Measurements from ENCODE around the gene NPAS3.

Gene NPAS3

DNA sequence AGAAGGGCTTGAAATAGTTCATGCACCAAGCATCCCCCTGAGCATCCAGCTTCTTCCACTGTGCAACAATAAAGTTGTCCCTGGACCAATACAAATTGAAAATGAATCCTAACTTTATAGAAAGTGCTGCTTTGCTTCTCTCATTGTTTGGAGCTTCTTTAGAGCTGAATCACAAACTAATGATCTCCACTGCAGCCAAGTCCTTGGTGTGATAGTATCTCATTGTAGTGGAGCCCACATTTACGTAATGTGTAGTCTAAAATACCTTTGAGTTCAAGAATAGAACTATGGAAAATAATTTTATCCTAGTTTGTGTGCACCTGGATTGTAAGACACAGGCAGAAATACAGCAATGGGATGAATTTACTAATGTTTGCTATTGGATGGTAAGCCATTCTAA lies 692.3 kb downstream of the NPAS3 start:
- TF ChIP-seq TAF1 (IDR thresholded peaks at IDR 0.05; ENCODE audit: borderline replicate concordance, insufficient read depth, low read length) (no peak), SIN3A (IDR thresholded peaks at IDR 0.05; ENCODE audit: borderline replicate concordance, insufficient read depth, low read length) (no peak), POLR2AphosphoS5 (IDR thresholded peaks at IDR 0.05; ENCODE audit: low read depth, low read length) (no peak), FOXP2 (optimal IDR thresholded peaks at IDR 0.05; ENCODE audit: borderline replicate concordance, extremely low read depth, extremely low read length, insufficient read depth) (no peak)
- TF ChIP-seq, protein P1, sequence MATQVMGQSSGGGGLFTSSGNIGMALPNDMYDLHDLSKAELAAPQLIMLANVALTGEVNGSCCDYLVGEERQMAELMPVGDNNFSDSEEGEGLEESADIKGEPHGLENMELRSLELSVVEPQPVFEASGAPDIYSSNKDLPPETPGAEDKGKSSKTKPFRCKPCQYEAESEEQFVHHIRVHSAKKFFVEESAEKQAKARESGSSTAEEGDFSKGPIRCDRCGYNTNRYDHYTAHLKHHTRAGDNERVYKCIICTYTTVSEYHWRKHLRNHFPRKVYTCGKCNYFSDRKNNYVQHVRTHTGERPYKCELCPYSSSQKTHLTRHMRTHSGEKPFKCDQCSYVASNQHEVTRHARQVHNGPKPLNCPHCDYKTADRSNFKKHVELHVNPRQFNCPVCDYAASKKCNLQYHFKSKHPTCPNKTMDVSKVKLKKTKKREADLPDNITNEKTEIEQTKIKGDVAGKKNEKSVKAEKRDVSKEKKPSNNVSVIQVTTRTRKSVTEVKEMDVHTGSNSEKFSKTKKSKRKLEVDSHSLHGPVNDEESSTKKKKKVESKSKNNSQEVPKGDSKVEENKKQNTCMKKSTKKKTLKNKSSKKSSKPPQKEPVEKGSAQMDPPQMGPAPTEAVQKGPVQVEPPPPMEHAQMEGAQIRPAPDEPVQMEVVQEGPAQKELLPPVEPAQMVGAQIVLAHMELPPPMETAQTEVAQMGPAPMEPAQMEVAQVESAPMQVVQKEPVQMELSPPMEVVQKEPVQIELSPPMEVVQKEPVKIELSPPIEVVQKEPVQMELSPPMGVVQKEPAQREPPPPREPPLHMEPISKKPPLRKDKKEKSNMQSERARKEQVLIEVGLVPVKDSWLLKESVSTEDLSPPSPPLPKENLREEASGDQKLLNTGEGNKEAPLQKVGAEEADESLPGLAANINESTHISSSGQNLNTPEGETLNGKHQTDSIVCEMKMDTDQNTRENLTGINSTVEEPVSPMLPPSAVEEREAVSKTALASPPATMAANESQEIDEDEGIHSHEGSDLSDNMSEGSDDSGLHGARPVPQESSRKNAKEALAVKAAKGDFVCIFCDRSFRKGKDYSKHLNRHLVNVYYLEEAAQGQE (IDR thresholded peaks at IDR 0.05; ENCODE audit: insufficient read depth in 1 of 2, low read depth in 2 of 2, low read length in 2 of 2) = no peak

DNA sequence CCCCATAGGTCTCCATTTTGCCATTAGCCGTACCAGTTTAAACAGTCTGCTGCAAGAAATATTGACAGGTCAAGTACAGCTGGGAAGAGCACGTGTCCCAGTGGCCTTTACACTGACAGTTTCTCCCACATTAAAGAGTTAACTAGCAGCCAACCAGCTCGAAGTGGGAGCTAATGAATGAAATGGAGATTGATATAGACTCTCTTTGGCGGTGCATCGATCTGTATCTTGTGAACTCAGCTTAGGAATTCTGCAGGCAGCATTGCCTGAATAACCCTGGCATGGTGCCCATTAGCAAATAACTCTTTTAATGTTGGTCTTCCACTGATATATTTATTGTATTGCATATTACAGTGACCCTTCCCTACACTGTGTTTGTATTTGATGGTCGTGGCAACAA lies 692.8 kb downstream of the NPAS3 start:
- TF ChIP-seq TAF1 (IDR thresholded peaks at IDR 0.05; ENCODE audit: borderline replicate concordance, insufficient read depth, low read length) (no peak), POLR2AphosphoS5 (IDR thresholded peaks at IDR 0.05; ENCODE audit: low read depth, low read length) (no peak), SIN3A (IDR thresholded peaks at IDR 0.05; ENCODE audit: borderline replicate concordance, insufficient read depth, low read length) (no peak), FOXP2 (optimal IDR thresholded peaks at IDR 0.05; ENCODE audit: borderline replicate concordance, extremely low read depth, extremely low read length, insufficient read depth) (no peak)
- TF ChIP-seq, protein P1 (IDR thresholded peaks at IDR 0.05; ENCODE audit: insufficient read depth in 1 of 2, low read depth in 2 of 2, low read length in 2 of 2) = no peak

DNA sequence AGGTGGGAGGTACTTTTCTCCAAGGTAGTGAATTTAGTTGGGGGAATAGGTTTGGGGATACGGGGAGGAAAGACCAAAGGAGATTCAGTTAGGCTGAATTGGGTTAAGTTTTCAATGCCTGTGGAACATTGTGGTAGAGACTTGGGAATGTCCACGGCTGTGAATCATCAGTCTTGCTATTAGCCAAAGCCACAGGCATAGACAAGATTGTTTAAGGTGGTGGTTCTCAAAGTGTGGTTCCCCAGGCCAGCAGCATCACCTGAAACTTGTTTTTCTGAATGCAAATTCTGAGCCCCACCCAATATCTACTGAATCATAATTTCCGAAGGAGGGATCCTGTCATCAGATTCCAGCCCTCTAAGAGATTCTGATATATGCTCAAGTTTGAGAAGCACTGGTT lies 696.0 kb downstream of the NPAS3 start:
- TF ChIP-seq, protein P1 (IDR thresholded peaks at IDR 0.05; ENCODE audit: insufficient read depth in 1 of 2, low read depth in 2 of 2, low read length in 2 of 2) = no peak
- TF ChIP-seq FOXP2 (optimal IDR thresholded peaks at IDR 0.05; ENCODE audit: borderline replicate concordance, extremely low read depth, extremely low read length, insufficient read depth) (no peak), POLR2AphosphoS5 (IDR thresholded peaks at IDR 0.05; ENCODE audit: low read depth, low read length) (no peak), SIN3A (IDR thresholded peaks at IDR 0.05; ENCODE audit: borderline replicate concordance, insufficient read depth, low read length) (no peak), TAF1 (IDR thresholded peaks at IDR 0.05; ENCODE audit: borderline replicate concordance, insufficient read depth, low read length) (no peak)

DNA sequence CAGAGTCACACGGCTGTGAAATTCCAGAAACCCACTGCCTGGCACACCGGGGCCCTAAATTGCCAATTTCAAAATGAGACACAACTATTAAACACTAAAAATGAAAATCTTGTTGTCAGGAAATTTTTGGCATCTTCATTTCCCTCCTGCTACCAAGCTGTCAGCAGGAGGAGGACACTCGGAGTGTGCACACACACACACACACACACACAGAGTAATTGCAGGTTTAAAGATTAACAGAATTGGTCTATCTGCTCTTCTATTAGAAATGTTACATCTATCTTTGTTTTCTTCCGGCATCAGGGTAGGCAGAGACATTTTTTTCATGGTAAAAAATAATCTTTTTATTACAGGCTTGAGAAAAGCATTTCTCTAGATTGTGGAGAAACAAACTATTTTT lies 698.0 kb downstream of the NPAS3 start:
- no peak for TF ChIP-seq POLR2AphosphoS5 (IDR thresholded peaks at IDR 0.05; ENCODE audit: low read depth, low read length)
- no peak for TF ChIP-seq FOXP2 (optimal IDR thresholded peaks at IDR 0.05; ENCODE audit: borderline replicate concordance, extremely low read depth, extremely low read length, insufficient read depth)
- TF ChIP-seq, protein P1 (IDR thresholded peaks at IDR 0.05; ENCODE audit: insufficient read depth in 1 of 2, low read depth in 2 of 2, low read length in 2 of 2) = no peak
- TF ChIP-seq TAF1 (IDR thresholded peaks at IDR 0.05; ENCODE audit: borderline replicate concordance, insufficient read depth, low read length) = no peak
- no peak for TF ChIP-seq SIN3A (IDR thresholded peaks at IDR 0.05; ENCODE audit: borderline replicate concordance, insufficient read depth, low read length)

DNA sequence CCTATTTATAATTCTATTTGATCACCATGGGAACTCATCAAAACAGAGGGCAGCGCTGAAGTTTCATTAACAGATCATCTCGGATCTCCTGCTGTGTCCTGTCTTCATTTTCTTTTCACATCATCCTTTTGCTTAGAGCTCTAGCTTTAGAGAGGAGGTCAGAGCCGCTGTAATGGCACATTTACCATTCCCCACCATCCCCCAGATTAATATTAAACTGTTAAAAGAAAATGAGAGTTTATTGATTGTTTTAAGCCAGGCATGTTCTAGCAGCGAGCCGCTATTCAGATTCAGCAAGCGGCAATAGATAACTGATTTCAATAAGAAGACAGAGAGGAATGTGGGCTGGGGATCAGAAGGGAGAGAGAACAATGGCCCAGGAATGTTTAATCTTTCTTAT lies 703.4 kb downstream of the NPAS3 start:
- TF ChIP-seq FOXP2 (optimal IDR thresholded peaks at IDR 0.05; ENCODE audit: borderline replicate concordance, extremely low read depth, extremely low read length, insufficient read depth) (no peak), SIN3A (IDR thresholded peaks at IDR 0.05; ENCODE audit: borderline replicate concordance, insufficient read depth, low read length) (no peak), POLR2AphosphoS5 (IDR thresholded peaks at IDR 0.05; ENCODE audit: low read depth, low read length) (no peak), TAF1 (IDR thresholded peaks at IDR 0.05; ENCODE audit: borderline replicate concordance, insufficient read depth, low read length) (no peak)
- TF ChIP-seq, protein P1 (IDR thresholded peaks at IDR 0.05; ENCODE audit: insufficient read depth in 1 of 2, low read depth in 2 of 2, low read length in 2 of 2) = no peak

Data from PFSK-1 (cell line).